Panc1 (cell line): Measurements from ENCODE around the gene ITGA3. TPM values are rescaled to one million over a fixed set of nuclear protein-coding genes. Genes with fewer than 3 reads are reported as not detected.

Experiments
- ATAC-seq: fragments of 200-7000 bp; cut with Tn5 transposase; 2 replicates; pipeline ENCODE4 v1.9.1; 2020; ENCODE audit warnings: mild to moderate bottlenecking, moderate library complexity
- BruUV-seq: library from RNA; stranded (reverse); fragments of 400-500 nt; replicated peaks from 2 replicates; lab custom pipeline; 2021; lab: Mats Ljungman, UMichigan
- CTCF ChIA-PET: fragments of 300-600 bp; sonication (Branson Sonifier 250); formaldehyde crosslinking; loops from one replicate; lab custom pipeline; 2022; ENCODE audit warnings: antibody characterized with exemption; lab: Charles Lee
- POLR2A ChIA-PET: fragments of 300-600 bp; sonication (Branson Sonifier 250); formaldehyde crosslinking; loops from one replicate; lab custom pipeline; 2022; ENCODE audit warnings: antibody characterized with exemption; lab: Charles Lee
- DNase-seq: peaks from one replicate; pipeline ENCODE4 v3.0.0-alpha.2; 2010; ENCODE audit warnings: low read depth, low spot score
- H3K27ac ChIP-seq: 2 replicates; pipeline ENCODE4 v1.5.1; 2011; ENCODE audit warnings: mild to moderate bottlenecking, low read length, inconsistent platforms
- H3K27me3 ChIP-seq: fragments of 200-500 bp; sonication (Bioruptor generic); 2 replicates; pipeline ENCODE4 v1.6.0; 2014; ENCODE audit warnings: low read length, inconsistent platforms; ENCODE audit not compliant: control insufficient read depth, insufficient read depth
- H3K36me3 ChIP-seq: fragments of 200-500 bp; sonication (Bioruptor generic); 2 replicates; pipeline ENCODE4 v1.5.1; 2014; ENCODE audit warnings: inconsistent platforms, mild to moderate bottlenecking, low read length, moderate library complexity; ENCODE audit not compliant: control insufficient read depth, insufficient read depth
- H3K4me1 ChIP-seq: 2 replicates; pipeline ENCODE4 v1.5.1; 2011; ENCODE audit warnings: inconsistent platforms, mild to moderate bottlenecking, low read length, moderate library complexity; ENCODE audit not compliant: control insufficient read depth, insufficient read depth
- H3K4me3 ChIP-seq, 2 experiments: 2 replicates each; pipeline ENCODE4 v1.5.1; 2011 to 2012; ENCODE audit warnings: low read depth in 2 of 2, low read length in 2 of 2, mild to moderate bottlenecking in 2 of 2, inconsistent platforms in 1 of 2, moderate library complexity in 1 of 2
- H3K9me3 ChIP-seq: fragments of 200-500 bp; sonication (Bioruptor generic); 2 replicates; pipeline ENCODE4 v1.5.1; 2014; ENCODE audit warnings: low read depth, mild to moderate bottlenecking, inconsistent platforms, low read length, moderate library complexity; ENCODE audit not compliant: control insufficient read depth, insufficient read depth
- POLR2AphosphoS5 ChIP-seq: IDR thresholded peaks from 2 replicates; pipeline ENCODE4 v1.6.1; 2012; ENCODE audit warnings: mild to moderate bottlenecking, low read depth, low read length, moderate library complexity
- REST ChIP-seq, 2 experiments: IDR thresholded peaks; 2 replicates each; pipeline ENCODE4 v1.6.1; 2011 to 2012; ENCODE audit warnings: low read depth in 2 of 2, control low read depth in 1 of 2, low read length in 1 of 2, mild to moderate bottlenecking in 1 of 2, moderate library complexity in 1 of 2; ENCODE audit not compliant: insufficient read depth in 1 of 2
- SIN3A ChIP-seq: IDR thresholded peaks from 2 replicates; pipeline ENCODE4 v1.6.1; 2012; ENCODE audit warnings: low read depth, mild to moderate bottlenecking, low read length, moderate library complexity, borderline replicate concordance; ENCODE audit not compliant: insufficient read depth
- TCF7L2 ChIP-seq: IDR thresholded peaks from 2 replicates; pipeline ENCODE4 v1.6.1; 2011; ENCODE audit warnings: mild to moderate bottlenecking, low read depth, low read length, inconsistent platforms
- in situ Hi-C: cut with HindIII; loops from 2 replicates; pipeline ENCODE4 v1.10.0; 2016; ENCODE audit warnings: low sequenced_read_pairs, low pct_unique_long_range_greater_than_20kb
- intact Hi-C: fragments of 100-400 bp; cut with micrococcal nuclease; formaldehyde crosslinking; loops from one replicate; pipeline ENCODE4 v1.10.0; 2022; ENCODE audit not compliant: unreplicated experiment
- total RNA-seq: library from RNA; stranded (reverse); gene quantifications from one replicate; pipeline ENCODE4 v1.2.1, GENCODE V29; 2021; ENCODE audit not compliant: unreplicated experiment
- TF ChIP-seq, protein P1 (sequence below): fragments of 450-650 bp; IDR thresholded peaks from 2 replicates; pipeline ENCODE4 v1.5.1; 2017; ENCODE audit warnings: mild to moderate bottlenecking

Gene ITGA3
- total RNA-seq, 1 experiment from 2014 or later, result 439 TPM

GRCh38 chr17:50093807-50094206 is 37.9 kb downstream of the ITGA3 start:
- CTCF ChIA-PET, result interaction anchor here (0.7 to 2.7 kb wide), 16 partner anchors 14 to 223 kb away, joined by 3 to 16 read pairs (median 6); partner anchors contain the start of genes ITGA3 and SAMD14
- no peak for TF ChIP-seq POLR2AphosphoS5
- TF ChIP-seq SIN3A, result 0 out of 2 replicates have a peak, but pooled peaks have one; percentile 1
- no peak for TF ChIP-seq REST (IDR thresholded peaks at IDR 0.05; ENCODE audit: insufficient read depth in 1 of 2, low read depth in 2 of 2, low read length in 1 of 2)
- Histone ChIP-seq H3K4me3 (0 out of 4 replicates have a peak overlapping the region, but pooled peaks of 1 of the 2 experiments have one; percentile 73), H3K27ac (peak overlapping the region; percentile 25; the same call in 1 of the 2 replicates), H3K9me3 (no peaks in the 10 kb centered on the region), H3K36me3 (peaks cover 2% of the 10 kb centered on the region; the same call in 1 of the 2 replicates), H3K4me1 (peaks cover 36% of the 10 kb centered on the region), H3K27me3 (no peaks in the 10 kb centered on the region)
- DNase-seq, result no peak
- ATAC-seq, result peak; percentile 5
- BruUV-seq, result no TSS peak
- intact Hi-C loops, result loop anchor here (2.0 kb wide), 1 partner anchor 203 kb away; no protein-coding TSS in a partner anchor
- POLR2A ChIA-PET, result interaction anchor here (0.6 kb wide), 3 partner anchors 83 to 393 kb away, joined by 3 to 6 read pairs (median 6); no protein-coding TSS in a partner anchor
- in situ Hi-C loops, result no loop called here

GRCh38 chr17:50094243-50094752 is 38.4 kb downstream of the ITGA3 start:
- ATAC-seq (peak; percentile 71), DNase-seq (peak; percentile 75)
- intact Hi-C loops (loop anchor here (2.0 kb wide), 1 partner anchor 203 kb away; no protein-coding TSS in a partner anchor), in situ Hi-C loops (no loop called here)
- H3K27ac ChIP-seq, result peak overlapping the region; percentile 86
- TF ChIP-seq TCF7L2, result peak; percentile 51; the same call in 1 of the 2 replicates
- TF ChIP-seq, protein P1, sequence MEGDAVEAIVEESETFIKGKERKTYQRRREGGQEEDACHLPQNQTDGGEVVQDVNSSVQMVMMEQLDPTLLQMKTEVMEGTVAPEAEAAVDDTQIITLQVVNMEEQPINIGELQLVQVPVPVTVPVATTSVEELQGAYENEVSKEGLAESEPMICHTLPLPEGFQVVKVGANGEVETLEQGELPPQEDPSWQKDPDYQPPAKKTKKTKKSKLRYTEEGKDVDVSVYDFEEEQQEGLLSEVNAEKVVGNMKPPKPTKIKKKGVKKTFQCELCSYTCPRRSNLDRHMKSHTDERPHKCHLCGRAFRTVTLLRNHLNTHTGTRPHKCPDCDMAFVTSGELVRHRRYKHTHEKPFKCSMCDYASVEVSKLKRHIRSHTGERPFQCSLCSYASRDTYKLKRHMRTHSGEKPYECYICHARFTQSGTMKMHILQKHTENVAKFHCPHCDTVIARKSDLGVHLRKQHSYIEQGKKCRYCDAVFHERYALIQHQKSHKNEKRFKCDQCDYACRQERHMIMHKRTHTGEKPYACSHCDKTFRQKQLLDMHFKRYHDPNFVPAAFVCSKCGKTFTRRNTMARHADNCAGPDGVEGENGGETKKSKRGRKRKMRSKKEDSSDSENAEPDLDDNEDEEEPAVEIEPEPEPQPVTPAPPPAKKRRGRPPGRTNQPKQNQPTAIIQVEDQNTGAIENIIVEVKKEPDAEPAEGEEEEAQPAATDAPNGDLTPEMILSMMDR, result peak; percentile 96
- peak; percentile 79 for TF ChIP-seq POLR2AphosphoS5
- 0 out of 2 replicates have a peak, but pooled peaks have one; percentile 11 for TF ChIP-seq SIN3A
- TF ChIP-seq REST (IDR thresholded peaks at IDR 0.05; ENCODE audit: insufficient read depth in 1 of 2, low read depth in 2 of 2, low read length in 1 of 2), result no peak
- H3K27me3 ChIP-seq, result no peaks in the 10 kb centered on the region
- ChIA-PET POLR2A (interaction anchor here (0.6 kb wide), 4 partner anchors 83 to 1096 kb away, joined by 3 to 11 read pairs (median 6); no protein-coding TSS in a partner anchor), CTCF (interaction anchor here (0.6 to 2.7 kb wide), 19 partner anchors 15 to 222 kb away, joined by 3 to 16 read pairs (median 4); partner anchors contain the start of genes ITGA3 and SAMD14)
- H3K4me3 ChIP-seq, result peak overlapping the region; percentile 73 to 75
- peaks cover 36% of the 10 kb centered on the region for H3K4me1 ChIP-seq
- H3K9me3 ChIP-seq, result no peaks in the 10 kb centered on the region
- H3K36me3 ChIP-seq, result peaks cover 2% of the 10 kb centered on the region; the same call in 1 of the 2 replicates
- BruUV-seq, result no TSS peak
